Measurements from ENCODE around the gene DLG1. TPM values are rescaled to one million over a fixed set of nuclear protein-coding genes. Genes with fewer than 3 reads are reported as not detected.
"Not testable (repeated sequence)": the region's sequence is repeated elsewhere in the genome, so short reads cannot be mapped to it uniquely, and the experiment has no call there.

Gene DLG1
- total RNA-seq, 2 donors from 2014 or later, result 64.5 to 64.7 TPM

GRCh38 chr3:197285557-197285956, 12.9 kb downstream of the DLG1 start:
- no peaks in the 10 kb centered on the region for H3K27me3 Mint-ChIP-seq

GRCh38 chr3:197283045-197283444, 15.4 kb downstream of the DLG1 start:
- no peak overlapping the region for H3K4me3 Mint-ChIP-seq
- H3K27ac Mint-ChIP-seq, result no peak overlapping the region
- peaks cover 87% of the 10 kb centered on the region for H3K36me3 Mint-ChIP-seq (ENCODE audit: low read depth)
- peaks cover 25% of the 10 kb centered on the region for H3K4me1 Mint-ChIP-seq
- no peaks in the 10 kb centered on the region for H3K27me3 Mint-ChIP-seq
- ATAC-seq (replicated peaks), result no peak
- no peaks in the 10 kb centered on the region for H3K9me3 Mint-ChIP-seq

More at GRCh38 chr3:197285557-197285956, 12.9 kb downstream of the DLG1 start:
- no peak overlapping the region for H3K4me3 Mint-ChIP-seq
- no peaks in the 10 kb centered on the region for H3K9me3 Mint-ChIP-seq
- ATAC-seq (replicated peaks), result no peak
- H3K27ac Mint-ChIP-seq, result no peak overlapping the region
- peaks cover 22% of the 10 kb centered on the region for H3K4me1 Mint-ChIP-seq
- peaks cover 96% of the 10 kb centered on the region for H3K36me3 Mint-ChIP-seq (ENCODE audit: low read depth)

- H3K4me1 Mint-ChIP-seq, result peaks cover 25% of the 10 kb centered on the region
- H3K9me3 Mint-ChIP-seq, result no peaks in the 10 kb centered on the region
- no peak overlapping the region for H3K27ac Mint-ChIP-seq
- no peak overlapping the region for H3K4me3 Mint-ChIP-seq
- peaks cover 85% of the 10 kb centered on the region for H3K36me3 Mint-ChIP-seq (ENCODE audit: low read depth)
- H3K27me3 Mint-ChIP-seq, result no peaks in the 10 kb centered on the region
- peak; percentile 61 for ATAC-seq (replicated peaks)
Observed at GRCh38 chr3:197281849-197282248, 16.6 kb downstream of the DLG1 start.

GRCh38 chr3:197280156-197280555, 18.3 kb downstream of the DLG1 start:
- ATAC-seq (replicated peaks), result no peak
- H3K4me1 Mint-ChIP-seq, result peaks cover 30% of the 10 kb centered on the region
- no peaks in the 10 kb centered on the region for H3K9me3 Mint-ChIP-seq

GRCh38 chr3:197278933-197279332, 19.5 kb downstream of the DLG1 start:
- Mint-ChIP-seq H3K36me3 (ENCODE audit: low read depth) (peaks cover 84% of the 10 kb centered on the region), H3K27ac (no peak overlapping the region), H3K4me3 (no peak overlapping the region), H3K4me1 (peaks cover 33% of the 10 kb centered on the region), H3K9me3 (no peaks in the 10 kb centered on the region), H3K27me3 (no peaks in the 10 kb centered on the region)
- no peak for ATAC-seq (replicated peaks)

More at GRCh38 chr3:197280156-197280555, 18.3 kb downstream of the DLG1 start:
- Mint-ChIP-seq H3K27ac (no peak overlapping the region), H3K27me3 (no peaks in the 10 kb centered on the region), H3K36me3 (ENCODE audit: low read depth) (peaks cover 84% of the 10 kb centered on the region), H3K4me3 (no peak overlapping the region)

GRCh38 chr3:197276808-197277207, 21.6 kb downstream of the DLG1 start:
- H3K27me3 Mint-ChIP-seq; H3K27ac Mint-ChIP-seq; H3K4me3 Mint-ChIP-seq; ATAC-seq (replicated peaks); H3K9me3 Mint-ChIP-seq: not testable (repeated sequence)
- Mint-ChIP-seq H3K36me3 (ENCODE audit: low read depth) (peaks cover 68% of the 10 kb centered on the region), H3K4me1 (peaks cover 32% of the 10 kb centered on the region)

GRCh38 chr3:197270558-197271317, 27.7 kb downstream of the DLG1 start:
- H3K9me3 Mint-ChIP-seq, result no peaks in the 10 kb centered on the region

GRCh38 chr3:197269024-197269423, 29.4 kb downstream of the DLG1 start:
- ATAC-seq (replicated peaks), result no peak
- Mint-ChIP-seq H3K9me3 (no peaks in the 10 kb centered on the region), H3K27ac (no peak overlapping the region), H3K36me3 (ENCODE audit: low read depth) (peaks cover 28% of the 10 kb centered on the region), H3K27me3 (no peaks in the 10 kb centered on the region), H3K4me3 (no peak overlapping the region), H3K4me1 (peaks cover 20% of the 10 kb centered on the region)

More at GRCh38 chr3:197270558-197271317, 27.7 kb downstream of the DLG1 start:
- Mint-ChIP-seq H3K4me1 (peaks cover 30% of the 10 kb centered on the region), H3K27ac (peak overlapping the region; percentile 41), H3K36me3 (ENCODE audit: low read depth) (peaks cover 43% of the 10 kb centered on the region), H3K4me3 (no peak overlapping the region), H3K27me3 (no peaks in the 10 kb centered on the region)
- ATAC-seq (replicated peaks), result no peak

- no peak for ATAC-seq (replicated peaks)
- H3K36me3 Mint-ChIP-seq (ENCODE audit: low read depth), result peaks cover 21% of the 10 kb centered on the region
Observed at GRCh38 chr3:197268294-197268693, 30.1 kb downstream of the DLG1 start.

GRCh38 chr3:197266331-197266730, 32.1 kb downstream of the DLG1 start:
- H3K4me1 Mint-ChIP-seq, result peaks cover 15% of the 10 kb centered on the region
- peaks cover 20% of the 10 kb centered on the region for H3K36me3 Mint-ChIP-seq (ENCODE audit: low read depth)
- H3K27me3 Mint-ChIP-seq, result no peaks in the 10 kb centered on the region
- ATAC-seq (replicated peaks), result no peak
- no peaks in the 10 kb centered on the region for H3K9me3 Mint-ChIP-seq
- H3K27ac Mint-ChIP-seq, result no peak overlapping the region
- H3K4me3 Mint-ChIP-seq, result no peak overlapping the region

More at GRCh38 chr3:197268294-197268693, 30.1 kb downstream of the DLG1 start:
- Mint-ChIP-seq H3K27me3 (no peaks in the 10 kb centered on the region), H3K9me3 (no peaks in the 10 kb centered on the region), H3K4me3 (no peak overlapping the region), H3K27ac (no peak overlapping the region), H3K4me1 (peaks cover 18% of the 10 kb centered on the region)

- H3K4me3 Mint-ChIP-seq, result no peak overlapping the region
- no peaks in the 10 kb centered on the region for H3K9me3 Mint-ChIP-seq
- H3K36me3 Mint-ChIP-seq (ENCODE audit: low read depth), result peaks cover 6% of the 10 kb centered on the region
- no peaks in the 10 kb centered on the region for H3K27me3 Mint-ChIP-seq
- no peak overlapping the region for H3K27ac Mint-ChIP-seq
- H3K4me1 Mint-ChIP-seq, result peaks cover 14% of the 10 kb centered on the region
- ATAC-seq (replicated peaks), result no peak
Observed at GRCh38 chr3:197262709-197263108, 35.7 kb downstream of the DLG1 start.

- Mint-ChIP-seq H3K27ac (no peak overlapping the region), H3K4me3 (no peak overlapping the region), H3K4me1 (peaks cover 14% of the 10 kb centered on the region), H3K36me3 (ENCODE audit: low read depth) (peaks cover 4% of the 10 kb centered on the region), H3K27me3 (no peaks in the 10 kb centered on the region), H3K9me3 (no peaks in the 10 kb centered on the region)
- ATAC-seq (replicated peaks), result no peak
Observed at GRCh38 chr3:197261164-197261509, 37.3 kb downstream of the DLG1 start.

- H3K27ac Mint-ChIP-seq, result no peak overlapping the region
- no peak for ATAC-seq (replicated peaks)
- H3K4me3 Mint-ChIP-seq, result no peak overlapping the region
- H3K27me3 Mint-ChIP-seq, result no peaks in the 10 kb centered on the region
- H3K36me3 Mint-ChIP-seq (ENCODE audit: low read depth), result no peaks in the 10 kb centered on the region
- peaks cover 14% of the 10 kb centered on the region for H3K4me1 Mint-ChIP-seq
- H3K9me3 Mint-ChIP-seq, result no peaks in the 10 kb centered on the region
Observed at GRCh38 chr3:197260491-197261163, 37.8 kb downstream of the DLG1 start.

GRCh38 chr3:197259096-197259495, 39.3 kb downstream of the DLG1 start:
- Mint-ChIP-seq H3K4me1 (peaks cover 15% of the 10 kb centered on the region), H3K4me3 (no peak overlapping the region), H3K27me3 (no peaks in the 10 kb centered on the region), H3K27ac (no peak overlapping the region), H3K9me3 (no peaks in the 10 kb centered on the region), H3K36me3 (ENCODE audit: low read depth) (no peaks in the 10 kb centered on the region)
- ATAC-seq (replicated peaks), result no peak

- H3K36me3 Mint-ChIP-seq (ENCODE audit: low read depth), result no peaks in the 10 kb centered on the region
- ATAC-seq (replicated peaks), result peak; percentile 35
- peaks cover 23% of the 10 kb centered on the region for H3K4me1 Mint-ChIP-seq
Observed at GRCh38 chr3:197258168-197258755, 40.1 kb downstream of the DLG1 start.

More at GRCh38 chr3:197258168-197258755, 40.1 kb downstream of the DLG1 start:
- H3K27ac Mint-ChIP-seq, result peak overlapping the region; percentile 49
- H3K4me3 Mint-ChIP-seq, result no peak overlapping the region
- H3K9me3 Mint-ChIP-seq, result no peaks in the 10 kb centered on the region
- H3K27me3 Mint-ChIP-seq, result no peaks in the 10 kb centered on the region
